HepG2 (cell line): Measurements from ENCODE around the gene RPSA. TPM values are rescaled to one million over a fixed set of nuclear protein-coding genes. Genes with fewer than 3 reads are reported as not detected.

Source experiments
- ATAC-seq: fragments of 200-7000 bp; cut with Tn5 transposase; 3 replicates; pipeline ENCODE4 v1.9.1; 2020; ENCODE audit warnings: mild to moderate bottlenecking, moderate library complexity
- BruUV-seq: library from RNA; stranded (reverse); fragments of 400-500 nt; replicated peaks from 2 replicates; lab custom pipeline; 2021; lab: Mats Ljungman, UMichigan
- CTCF ChIA-PET: fragments of 300-600 bp; formaldehyde crosslinking; extraction: SDS; loops from one replicate; lab custom pipeline; 2021; ENCODE audit warnings: low total read pairs, inconsistent platforms, low intra/inter-chr PET ratio; lab: Yijun Ruan, JAX
- POLR2A ChIA-PET: fragments of 350-600 bp; sonication (Branson Sonifier 250); formaldehyde crosslinking; loops from one replicate; lab custom pipeline; 2020; ENCODE audit warnings: antibody characterized with exemption, inconsistent platforms; lab: Yijun Ruan, JAX
- DNase-seq: peaks from one replicate; pipeline ENCODE4 v3.0.0-alpha.2; 2015; ENCODE audit warnings: low spot score
- FAIRE-seq: peaks from 3 replicates; lab custom pipeline; 2011; peaks lifted over from hg19 to GRCh38; lab: Jason Lieb, UNC
- H2AFZ ChIP-seq: one replicate; pipeline ENCODE4 v1.6.1; 2011; ENCODE audit warnings: low read length, inconsistent platforms
- H3K27ac ChIP-seq: fragments of 300-600 bp; 3 replicates; pipeline ENCODE4 v1.8.0; 2011; ENCODE audit warnings: mixed run types, mild to moderate bottlenecking, mixed read lengths, low read length, inconsistent platforms; ENCODE audit not compliant: insufficient read depth; ENCODE audit errors: extremely low read length
- H3K27me3 ChIP-seq, 2 experiments: fragments of 200-600 bp in 1 of 2; 2 replicates in 1 of 2; 3 replicates in 1 of 2; pipeline versions ENCODE4 v1.6.0 to v1.8.0; 2011; ENCODE audit warnings: low read length in 2 of 2, mild to moderate bottlenecking in 2 of 2, moderate library complexity in 2 of 2, inconsistent platforms in 1 of 2; ENCODE audit not compliant: insufficient read depth in 2 of 2, control insufficient read depth in 1 of 2
- H3K36me3 ChIP-seq, 2 experiments: fragments of 200-600 bp in 1 of 2; replicated peaks in 1 of 2; 2 replicates in 1 of 2; 3 replicates in 1 of 2; pipeline versions ENCODE4 v1.5.1 to v1.8.0; 2011; ENCODE audit warnings: low read length in 2 of 2, inconsistent platforms in 1 of 2; ENCODE audit not compliant: insufficient read depth in 2 of 2, control insufficient read depth in 1 of 2
- H3K4me1 ChIP-seq: 2 replicates; pipeline ENCODE4 v1.5.1; 2012; ENCODE audit warnings: low read length, inconsistent platforms; ENCODE audit not compliant: insufficient read depth
- H3K4me2 ChIP-seq: 2 replicates; pipeline ENCODE4 v1.6.0; 2011; ENCODE audit warnings: low read depth, low read length, inconsistent platforms
- H3K4me3 ChIP-seq, 3 experiments: fragments of 200-600 bp in 1 of 3; sonication (generic), shearing (Covaris generic) in 1 of 3; replicated peaks in 1 of 3; 2 replicates each; pipeline ENCODE4 v1.5.1; 2011 to 2016; ENCODE audit warnings: low read length in 3 of 3, inconsistent platforms in 2 of 3, low read depth in 2 of 3, mild to moderate bottlenecking in 2 of 3, control low read depth in 1 of 3, mixed read lengths in 1 of 3; ENCODE audit not compliant: insufficient read depth in 1 of 3
- H3K79me2 ChIP-seq: one replicate; pipeline ENCODE4 v1.6.1; 2011; ENCODE audit warnings: low read length, inconsistent platforms; ENCODE audit not compliant: insufficient read depth
- H3K9ac ChIP-seq: 2 replicates; pipeline ENCODE4 v1.6.0; 2011; ENCODE audit warnings: mild to moderate bottlenecking, low read depth, low read length, inconsistent platforms; ENCODE audit not compliant: insufficient read depth
- H3K9me3 ChIP-seq: 2 replicates; pipeline ENCODE4 v1.5.1; 2012; ENCODE audit warnings: mild to moderate bottlenecking, low read length
- H4K20me1 ChIP-seq: 2 replicates; pipeline ENCODE4 v1.6.0; 2011; ENCODE audit warnings: inconsistent platforms, mild to moderate bottlenecking, low read length, moderate library complexity; ENCODE audit not compliant: insufficient read depth
- AGO2 ChIP-seq: fragments of 200-400 bp; formaldehyde crosslinking; optimal IDR thresholded peaks from 2 replicates; pipeline ENCODE3; 2017; ENCODE audit warnings: mild to moderate bottlenecking, low read depth, low read length, moderate library complexity
- DR1 ChIP-seq: sonication (generic); formaldehyde crosslinking; IDR thresholded peaks from 2 replicates; pipeline ENCODE4 v1.8.0; 2021; ENCODE audit warnings: mild to moderate bottlenecking, missing genetic modification reagents, inconsistent platforms
- ELF4 ChIP-seq: sonication (generic); formaldehyde crosslinking; IDR thresholded peaks from 2 replicates; pipeline ENCODE4 v1.5.0; 2020; ENCODE audit warnings: missing genetic modification reagents, mild to moderate bottlenecking, moderate library complexity, borderline replicate concordance
- ESRRA ChIP-seq: sonication (generic); formaldehyde crosslinking; IDR thresholded peaks from 2 replicates; pipeline ENCODE4 v1.5.1; 2020; ENCODE audit warnings: mild to moderate bottlenecking, low read depth, missing genetic modification reagents
- FLYWCH1 ChIP-seq: sonication (generic); formaldehyde crosslinking; IDR thresholded peaks from 2 replicates; pipeline ENCODE4 v1.8.1; 2023; ENCODE audit warnings: mild to moderate bottlenecking, missing genetic modification reagents
- GTF3A ChIP-seq: sonication (generic); formaldehyde crosslinking; conservative IDR thresholded peaks from 2 replicates; pipeline ENCODE4 v1.4.0; 2020; ENCODE audit warnings: mild to moderate bottlenecking, missing genetic modification reagents
- HNRNPL ChIP-seq: fragments of 200-400 bp; formaldehyde crosslinking; IDR thresholded peaks from 2 replicates; pipeline ENCODE4 v1.6.1; 2017; ENCODE audit warnings: mild to moderate bottlenecking, low read depth, low read length
- KMT2B ChIP-seq: IDR thresholded peaks from 2 replicates; pipeline ENCODE4 v1.6.1; 2016; ENCODE audit warnings: missing genetic modification reagents, missing compliant biosample characterization
- MEIS1 ChIP-seq: sonication (generic); formaldehyde crosslinking; IDR thresholded peaks from 2 replicates; pipeline ENCODE4 v1.9.0; 2021; ENCODE audit warnings: mild to moderate bottlenecking, missing genetic modification reagents, moderate library complexity, borderline replicate concordance
- NCOA1 ChIP-seq: sonication (generic); formaldehyde crosslinking; IDR thresholded peaks from 2 replicates; pipeline ENCODE4 v1.9.0; 2021; ENCODE audit warnings: missing genetic modification reagents
- POLR2AphosphoS2 ChIP-seq: IDR thresholded peaks from 2 replicates; pipeline ENCODE4 v1.6.1; 2011; ENCODE audit warnings: low read depth, low read length, improper control_type of control experiment
- POLR2G ChIP-seq: fragments of 200-400 bp; formaldehyde crosslinking; IDR thresholded peaks from 2 replicates; pipeline ENCODE4 v1.6.1; 2018; ENCODE audit warnings: mild to moderate bottlenecking, low read depth, low read length, moderate library complexity
- RBM22 ChIP-seq: fragments of 200-400 bp; formaldehyde crosslinking; optimal IDR thresholded peaks from 2 replicates; pipeline ENCODE3; 2017; ENCODE audit warnings: mild to moderate bottlenecking, low read length, moderate library complexity
- TEAD3 ChIP-seq: optimal IDR thresholded peaks from 2 replicates; pipeline ENCODE3; 2016; ENCODE audit warnings: borderline replicate concordance
- U2AF1 ChIP-seq: fragments of 200-400 bp; formaldehyde crosslinking; optimal IDR thresholded peaks from 2 replicates; pipeline ENCODE3; 2017; ENCODE audit warnings: mild to moderate bottlenecking, low read depth, low read length
- UBTF ChIP-seq: sonication (generic); formaldehyde crosslinking; IDR thresholded peaks from 2 replicates; pipeline ENCODE4 v1.4.0; 2020; ENCODE audit warnings: mild to moderate bottlenecking, missing genetic modification reagents
- ZC3H13 ChIP-seq: sonication (generic); formaldehyde crosslinking; IDR thresholded peaks from 2 replicates; pipeline ENCODE4 v1.8.1; 2023; ENCODE audit warnings: mild to moderate bottlenecking, missing genetic modification reagents, moderate library complexity
- ZKSCAN5 ChIP-seq: sonication (generic); formaldehyde crosslinking; IDR thresholded peaks from 2 replicates; pipeline ENCODE4 v1.5.1; 2020; ENCODE audit warnings: mild to moderate bottlenecking, missing genetic modification reagents
- ZNF275 ChIP-seq: sonication (generic); formaldehyde crosslinking; IDR thresholded peaks from 2 replicates; pipeline ENCODE4 v1.8.0; 2022; ENCODE audit warnings: missing genetic modification reagents, mild to moderate bottlenecking, inconsistent platforms, borderline replicate concordance
- ZNF3 ChIP-seq: IDR thresholded peaks from 2 replicates; pipeline ENCODE4 v1.7.0; 2017; ENCODE audit warnings: inconsistent platforms
- ZNF335 ChIP-seq: sonication (generic); formaldehyde crosslinking; IDR thresholded peaks from 2 replicates; pipeline ENCODE4 v1.4.0; 2020; ENCODE audit warnings: missing genetic modification reagents
- ZNF607 ChIP-seq: sonication (generic); formaldehyde crosslinking; IDR thresholded peaks from 2 replicates; pipeline ENCODE4 v1.5.1; 2020; ENCODE audit warnings: missing genetic modification reagents, mild to moderate bottlenecking, borderline replicate concordance
- ZNF777 ChIP-seq: sonication (generic); formaldehyde crosslinking; IDR thresholded peaks from 2 replicates; pipeline ENCODE4 v1.4.0; 2020; ENCODE audit warnings: missing genetic modification reagents
- WGBS: methylation state at CpG from one replicate; pipeline ENCODE4 v1.1.6; 2017; ENCODE audit warnings: low lambda C conversion rate; 5-methylcytosine and 5-hydroxymethylcytosine counted together
- in situ Hi-C: cut with HindIII; loops from 2 replicates; pipeline ENCODE4 v1.10.0; 2017; ENCODE audit warnings: low pct_unique_long_range_greater_than_20kb; ENCODE audit not compliant: extremely low pct_ligation_motif_present
- intact Hi-C: fragments of 100-400 bp; cut with micrococcal nuclease; formaldehyde crosslinking; loops from one replicate; pipeline ENCODE4 v1.10.0; 2022; ENCODE audit not compliant: unreplicated experiment
- polyA plus RNA-seq, 8 experiments: library from polyadenylated mRNA; depleted of rRNA in 3 of 8; stranded (reverse) in 7 of 8; unstranded in 1 of 8; fragments of >200 nt; fragmentation: Illumina TruSeq in 4 of 8; extraction: Trizol in 4 of 8; gene quantifications; 2 replicates each; pipeline versions ENCODE4 v1.2.1 to v1.2.3, GENCODE V29; 2011 to 2016; ENCODE audit warnings: low read depth in 4 of 8, missing spikeins in 1 of 8, mixed read lengths in 1 of 8; ENCODE audit not compliant: insufficient read depth in 1 of 8
- total RNA-seq, 5 experiments: library from RNA; depleted of rRNA; stranded (reverse); fragments of >200 nt; fragmentation: Illumina TruSeq; extraction: Trizol; gene quantifications; 2 replicates each; pipeline ENCODE4 v1.2.3, GENCODE V29; 2016; ENCODE audit warnings: low read depth in 1 of 5

The RPSA gene
- total and polyA plus RNA-seq, 2 of the 13 experiments (the other 11 are each of a cell fraction or from before 2014, with no cell fraction given): 1,683 to 3,226 TPM

- peak; percentile 21 for TF ChIP-seq AGO2
- no peak for TF ChIP-seq ZNF275 (CRISPR knock-in tag)
- TF ChIP-seq U2AF1: no peak
- 0 out of 2 replicates have a peak, but pooled peaks have one; percentile 25 for TF ChIP-seq POLR2G
- no peak for TF ChIP-seq TEAD3
- TF ChIP-seq GTF3A (CRISPR knock-in tag): no peak
- no peak for TF ChIP-seq HNRNPL
Observed at GRCh38 chr3:39409514-39410136, 3.1 kb downstream of the RPSA start (continued).

- DNase-seq: no peak
- Histone ChIP-seq H2AFZ (no peak overlapping the region), H3K36me3 (peaks cover 14 to 61% of the 10 kb centered on the region in 2 experiments), H3K4me3 (no peak overlapping the region), H4K20me1 (peaks cover 39% of the 10 kb centered on the region), H3K4me1 (peaks cover 44% of the 10 kb centered on the region), H3K9me3 (no peaks in the 10 kb centered on the region), H3K27ac (no peak overlapping the region), H3K4me2 (no peak overlapping the region), H3K79me2 (peaks cover 37% of the 10 kb centered on the region), H3K9ac (no peak overlapping the region), H3K27me3 (no peaks in the 10 kb centered on the region; a peak in 1 of 5 replicates)
- BruUV-seq: no TSS peak
- ChIA-PET CTCF (no interaction called here), POLR2A (no interaction called here)
- no peak for ATAC-seq
- WGBS: 96% methylated on average over 7 of the region's 7 CpGs
- intact Hi-C loops: no loop called here
- no peak for FAIRE-seq
- in situ Hi-C loops: no loop called here
- TF ChIP-seq RBM22 (peak; percentile 24), MEIS1 (CRISPR knock-in tag) (no peak), UBTF (CRISPR knock-in tag) (no peak), ELF4 (CRISPR knock-in tag) (no peak), POLR2AphosphoS2 (0 out of 2 replicates have a peak, but pooled peaks have one; percentile 7), ZNF607 (CRISPR knock-in tag) (no peak), ZKSCAN5 (CRISPR knock-in tag) (no peak), ZC3H13 (CRISPR knock-in tag) (0 out of 2 replicates have a peak, but pooled peaks have one; percentile 28), FLYWCH1 (CRISPR knock-in tag) (no peak), NCOA1 (CRISPR knock-in tag) (no peak), ZNF777 (no peak), DR1 (CRISPR knock-in tag) (no peak), ZNF335 (CRISPR knock-in tag) (no peak), ESRRA (no peak), KMT2B (CRISPR knock-in tag) (no peak), ZNF3 (CRISPR knock-in tag) (no peak)
Observed at GRCh38 chr3:39410893-39411292, 4.4 kb downstream of the RPSA start.
